GM12801 (cell line): ENCODE measurements around the gene ZRANB3.

ENCODE experiments used
- TF ChIP-seq, protein P1 (sequence below): IDR thresholded peaks from one replicate; pipeline ENCODE4 v1.5.1; 2011; ENCODE audit warnings: control low read depth; ENCODE audit not compliant: insufficient read length; ENCODE audit errors: extremely low read depth

The ZRANB3 gene

DNA sequence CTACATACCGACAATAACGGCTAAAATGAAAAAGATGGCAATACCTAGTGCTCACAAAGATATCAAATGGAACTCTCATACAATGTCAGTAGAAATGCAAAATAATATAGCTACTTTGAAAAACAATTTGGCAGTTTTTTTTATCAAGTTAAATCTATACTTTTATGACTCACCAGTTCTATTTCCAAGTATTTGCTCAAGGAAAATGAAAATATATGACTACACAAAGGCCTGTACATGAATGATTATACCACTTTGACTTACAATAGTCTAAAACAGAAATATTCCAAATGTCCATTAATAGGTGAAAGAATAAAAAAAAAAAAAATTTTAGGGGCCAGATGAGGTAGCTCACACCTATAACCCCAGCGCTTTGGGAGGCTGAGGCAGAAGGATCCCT is 219.8 kb downstream of the ZRANB3 start:
- TF ChIP-seq, protein P1, sequence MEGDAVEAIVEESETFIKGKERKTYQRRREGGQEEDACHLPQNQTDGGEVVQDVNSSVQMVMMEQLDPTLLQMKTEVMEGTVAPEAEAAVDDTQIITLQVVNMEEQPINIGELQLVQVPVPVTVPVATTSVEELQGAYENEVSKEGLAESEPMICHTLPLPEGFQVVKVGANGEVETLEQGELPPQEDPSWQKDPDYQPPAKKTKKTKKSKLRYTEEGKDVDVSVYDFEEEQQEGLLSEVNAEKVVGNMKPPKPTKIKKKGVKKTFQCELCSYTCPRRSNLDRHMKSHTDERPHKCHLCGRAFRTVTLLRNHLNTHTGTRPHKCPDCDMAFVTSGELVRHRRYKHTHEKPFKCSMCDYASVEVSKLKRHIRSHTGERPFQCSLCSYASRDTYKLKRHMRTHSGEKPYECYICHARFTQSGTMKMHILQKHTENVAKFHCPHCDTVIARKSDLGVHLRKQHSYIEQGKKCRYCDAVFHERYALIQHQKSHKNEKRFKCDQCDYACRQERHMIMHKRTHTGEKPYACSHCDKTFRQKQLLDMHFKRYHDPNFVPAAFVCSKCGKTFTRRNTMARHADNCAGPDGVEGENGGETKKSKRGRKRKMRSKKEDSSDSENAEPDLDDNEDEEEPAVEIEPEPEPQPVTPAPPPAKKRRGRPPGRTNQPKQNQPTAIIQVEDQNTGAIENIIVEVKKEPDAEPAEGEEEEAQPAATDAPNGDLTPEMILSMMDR: no peak

DNA sequence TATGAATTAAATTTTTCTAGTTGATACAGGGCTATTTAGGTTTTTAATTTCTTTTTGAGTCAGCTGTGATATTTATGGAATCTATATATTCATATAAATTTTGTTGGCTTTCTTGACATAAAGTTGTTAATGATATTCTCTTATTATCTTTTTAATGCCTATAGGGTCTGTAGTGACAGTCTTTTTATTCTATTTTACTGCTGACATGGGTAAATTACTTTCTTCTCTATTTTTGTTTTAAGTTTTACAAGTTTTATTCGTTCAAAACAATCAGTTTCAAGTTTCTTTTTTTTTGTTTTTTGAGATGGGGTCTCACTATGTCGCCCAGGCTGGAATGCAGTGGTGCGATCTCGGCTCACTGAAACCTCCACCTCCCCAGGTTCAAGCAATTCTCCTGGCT is 226.3 kb downstream of the ZRANB3 start:
- TF ChIP-seq, protein P1: no peak

DNA sequence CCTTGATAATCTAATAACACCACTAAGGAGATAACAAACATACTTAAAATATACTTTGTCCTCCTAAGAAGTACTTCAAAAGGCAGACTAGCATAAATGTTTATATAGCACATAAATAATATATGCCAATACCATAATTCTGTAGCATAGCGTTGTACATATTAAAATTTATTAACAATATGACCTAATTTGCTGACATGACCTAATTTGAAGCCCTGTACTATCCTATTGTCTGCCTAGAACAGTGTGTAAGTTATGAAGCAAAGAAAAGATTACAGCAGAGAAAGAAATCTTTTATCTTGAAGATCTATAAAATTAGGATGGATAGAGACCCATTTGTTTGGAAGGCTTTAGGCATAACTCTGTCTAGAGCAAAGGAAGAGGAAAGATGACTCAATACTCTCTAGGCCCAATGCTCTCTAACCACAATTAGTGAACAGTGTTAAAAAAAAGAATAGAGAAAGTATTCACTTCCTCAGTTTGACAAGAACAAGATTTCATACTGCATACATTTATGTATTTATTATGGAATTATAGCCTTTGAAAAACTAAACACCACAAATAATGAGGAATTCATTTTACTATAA is 231.3 kb downstream of the ZRANB3 start:
- TF ChIP-seq, protein P1: no peak

DNA sequence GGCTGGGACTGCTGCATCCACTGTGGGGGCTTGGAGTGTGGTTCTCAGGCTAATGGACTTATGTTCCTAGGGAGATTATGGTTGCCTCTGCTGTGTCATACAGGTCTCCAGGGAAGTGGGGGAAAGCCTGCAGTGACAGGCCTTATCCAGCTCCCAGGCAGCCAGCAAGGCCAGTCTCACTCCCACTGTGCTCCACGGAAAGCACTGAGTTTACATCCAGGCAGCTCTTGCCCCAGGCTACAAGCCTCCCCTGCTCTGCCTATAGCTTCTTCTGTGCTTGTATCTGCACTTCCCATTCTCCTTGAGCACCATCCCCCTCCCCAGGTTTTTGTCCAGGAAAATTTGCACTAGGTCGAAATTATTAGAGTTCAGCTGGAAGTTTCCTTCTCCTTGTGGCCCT is 231.9 kb downstream of the ZRANB3 start:
- TF ChIP-seq, protein P1: no peak

DNA sequence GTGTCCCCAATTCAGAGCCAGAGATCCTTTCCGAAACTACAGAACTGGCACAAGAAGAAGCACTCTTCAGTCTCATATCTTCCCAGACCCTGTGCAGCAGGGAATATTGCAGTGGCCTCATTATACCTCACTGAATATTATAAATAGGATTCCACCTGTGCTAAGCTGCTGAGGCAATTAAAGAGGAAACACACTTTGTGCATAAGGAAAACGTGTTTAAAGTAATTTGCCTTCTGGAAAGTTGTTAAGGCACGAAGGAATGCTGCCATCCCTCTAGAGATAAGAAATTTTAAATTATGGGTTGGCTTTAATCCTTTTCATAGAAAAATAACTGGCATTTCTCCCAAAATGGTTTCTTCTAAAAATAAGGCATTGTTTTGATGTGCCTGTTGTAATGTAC is 245.6 kb downstream of the ZRANB3 start:
- TF ChIP-seq, protein P1: no peak

DNA sequence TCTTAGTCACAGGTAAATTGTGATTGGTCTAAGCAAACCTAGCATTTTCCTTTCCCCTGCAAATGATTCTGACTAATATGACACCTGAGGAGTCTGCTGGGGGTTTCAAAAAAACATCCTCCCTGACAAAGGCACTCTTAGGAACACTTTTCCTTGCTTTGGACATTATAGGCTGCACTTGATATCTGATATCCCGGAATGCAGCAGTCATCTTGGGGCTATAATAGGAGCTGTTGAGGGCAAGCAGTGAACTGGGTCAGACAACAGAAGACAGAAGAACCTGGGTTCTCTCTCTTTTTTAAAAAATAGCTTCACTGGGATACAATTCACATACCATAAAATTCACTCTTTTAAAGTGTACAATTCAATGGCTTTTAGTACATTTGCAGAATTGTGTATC is 249.6 kb downstream of the ZRANB3 start:
- TF ChIP-seq, protein P1: no peak

DNA sequence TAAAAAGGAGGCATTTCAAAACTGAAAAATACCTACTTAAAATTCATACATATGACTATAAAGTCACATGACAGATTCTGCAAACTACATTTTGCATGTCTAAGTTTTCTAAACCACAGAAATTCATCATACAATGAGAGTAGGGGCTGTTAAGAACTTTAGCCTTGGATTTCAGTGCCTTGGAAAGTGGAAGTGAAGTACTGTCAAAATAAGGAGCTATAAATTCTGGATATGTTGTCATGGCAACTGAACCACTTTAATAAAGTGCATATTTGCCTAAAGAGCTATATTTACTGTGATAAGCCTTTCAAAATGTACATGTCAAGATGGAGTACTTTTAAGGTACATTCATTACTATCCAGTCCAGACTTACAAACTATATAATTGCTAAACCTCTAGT is 251.8 kb downstream of the ZRANB3 start:
- TF ChIP-seq, protein P1: no peak

DNA sequence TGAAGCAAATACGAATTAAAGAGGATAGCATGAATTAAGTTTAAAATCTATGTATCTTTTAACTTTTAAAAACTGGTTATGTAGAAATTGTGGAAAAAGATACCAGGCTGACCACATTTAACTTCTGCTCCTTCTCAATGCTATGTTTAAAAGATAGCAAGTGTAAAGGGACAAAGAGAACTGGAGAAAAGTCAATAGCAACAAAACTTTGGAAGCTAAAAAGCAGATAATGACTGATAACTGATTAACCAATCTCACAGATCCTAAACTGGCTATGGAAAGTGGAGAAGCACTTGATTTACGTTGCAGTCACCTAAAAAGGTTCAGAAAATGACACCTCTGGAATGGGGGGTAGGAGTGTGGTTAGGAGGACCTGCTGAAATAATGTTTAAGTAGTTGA is 254.5 kb downstream of the ZRANB3 start:
- TF ChIP-seq, protein P1: no peak
